ENCODE measurements around the gene IMMP2L.
A peak's percentile ranks its signal among the peaks of the same experiment; 100 is the strongest.
"Not testable (repeated sequence)": the region's sequence is repeated elsewhere in the genome, so short reads cannot be mapped to it uniquely, and the experiment has no call there.

The IMMP2L gene

GRCh38 chr7:111092406-111093236 is 469.7 kb downstream of the IMMP2L start:
- DNase-seq = no peak

DNA sequence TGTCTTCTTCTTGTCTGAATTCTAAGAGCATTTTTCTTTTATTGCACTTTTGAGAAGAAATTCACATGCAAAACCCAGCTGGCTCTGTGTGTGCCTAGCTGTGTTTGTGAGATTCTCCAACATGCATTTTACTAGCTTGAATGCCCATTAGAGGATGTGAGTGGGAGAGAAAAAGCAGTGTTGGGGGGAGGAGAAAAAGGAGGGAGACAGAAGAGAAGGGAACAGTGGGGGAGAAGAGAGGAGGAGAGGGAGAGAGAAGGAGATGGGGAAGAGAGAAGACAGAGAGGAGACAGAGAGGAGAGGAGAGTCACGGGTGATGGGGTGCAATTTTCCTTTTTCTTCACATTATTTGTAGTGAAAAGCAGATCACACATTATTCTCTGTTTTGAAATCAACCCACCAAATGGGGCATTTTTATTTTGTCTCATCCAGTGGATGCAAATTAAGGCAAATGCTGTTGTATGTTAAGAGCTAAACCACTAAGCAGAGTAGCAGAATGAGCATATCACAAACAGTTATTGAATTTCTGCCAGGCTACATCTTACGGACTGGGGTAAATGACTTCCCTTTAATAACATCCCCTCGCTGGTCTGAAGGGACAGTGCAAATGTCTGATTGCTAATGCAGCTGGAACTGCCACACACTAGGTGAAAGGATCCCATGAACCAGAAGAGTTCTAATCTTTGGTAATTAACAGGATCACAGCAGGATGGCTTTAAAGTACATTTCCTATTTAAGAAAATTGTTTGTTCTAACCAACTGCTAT is 470.5 kb downstream of the IMMP2L start:
- no peak for DNase-seq

- peak; percentile 7 to 38 for DNase-seq
Measured at GRCh38 chr7:111090846-111091245, 471.4 kb downstream of the IMMP2L start, which contains the start of gene LRRN3. LRRN3 (plus strand) TSS chr7:111091127; CDS start chr7:111122773, 31,646 bp downstream.

GRCh38 chr7:111089822-111090426 is 472.4 kb downstream of the IMMP2L start:
- DNase-seq = peak in 1 of 2 donors; percentile 32

- no peak for DNase-seq
Measured at GRCh38 chr7:111088328-111088727, 474.0 kb downstream of the IMMP2L start.

DNA sequence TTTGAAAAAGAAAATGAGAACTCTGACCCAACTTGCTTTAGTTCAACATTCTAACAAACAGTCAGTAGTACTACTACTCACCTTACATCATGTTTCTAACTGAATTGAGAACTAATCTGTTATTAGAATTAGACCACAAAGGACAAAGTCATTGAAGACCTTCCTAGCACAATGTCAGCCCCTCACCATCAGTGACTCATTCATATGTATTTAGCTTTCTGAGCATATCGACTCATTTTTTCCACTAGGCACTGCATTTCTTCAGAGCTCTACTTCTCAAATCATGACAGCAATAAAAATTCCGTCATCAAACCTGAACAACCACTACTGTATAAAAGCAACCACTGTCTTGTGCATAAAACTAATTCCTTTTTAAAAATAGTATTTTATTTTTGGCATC is 475.8 kb downstream of the IMMP2L start:
- DNase-seq = no peak

DNA sequence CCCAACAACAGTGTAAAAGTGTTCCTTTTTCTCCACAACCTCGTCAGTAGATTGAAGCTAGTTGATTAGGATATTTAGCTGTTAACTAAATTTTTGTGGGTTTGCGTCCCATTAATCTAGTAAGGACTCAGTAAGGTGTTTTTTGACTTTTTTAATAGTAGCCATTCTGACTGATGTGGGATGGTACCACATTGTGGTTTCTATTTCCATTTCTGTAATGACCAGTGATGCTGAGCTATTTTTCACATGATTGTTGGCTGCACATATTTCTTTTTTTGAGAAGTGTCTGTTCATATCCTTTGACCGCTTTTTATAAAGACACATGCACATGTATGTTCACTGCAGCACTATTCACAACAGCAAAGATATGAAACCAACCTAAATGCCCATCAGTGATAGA is 476.9 kb downstream of the IMMP2L start:
- DNase-seq = no peak

GRCh38 chr7:111083413-111083812 is 478.9 kb downstream of the IMMP2L start:
- DNase-seq = peak; percentile 49 to 68

DNA sequence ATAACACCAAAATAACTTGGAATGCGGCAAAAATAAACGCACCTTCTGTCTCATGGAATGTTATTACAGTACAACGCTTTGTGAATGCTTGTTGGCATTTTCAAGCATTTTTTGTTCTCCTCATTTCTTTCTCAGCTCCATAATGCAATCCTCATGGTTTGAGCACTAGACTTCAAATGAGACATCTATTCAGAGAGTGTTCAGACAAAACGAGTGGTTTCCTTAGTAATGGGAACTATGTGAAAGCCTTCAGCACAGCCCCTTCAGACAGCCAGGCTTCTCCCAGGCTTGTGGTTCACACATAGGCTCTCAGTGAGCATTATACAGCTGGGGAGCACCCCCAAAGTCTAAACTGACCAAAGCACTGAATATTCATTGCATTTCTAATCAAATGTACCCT is 479.9 kb downstream of the IMMP2L start:
- no peak for DNase-seq

DNA sequence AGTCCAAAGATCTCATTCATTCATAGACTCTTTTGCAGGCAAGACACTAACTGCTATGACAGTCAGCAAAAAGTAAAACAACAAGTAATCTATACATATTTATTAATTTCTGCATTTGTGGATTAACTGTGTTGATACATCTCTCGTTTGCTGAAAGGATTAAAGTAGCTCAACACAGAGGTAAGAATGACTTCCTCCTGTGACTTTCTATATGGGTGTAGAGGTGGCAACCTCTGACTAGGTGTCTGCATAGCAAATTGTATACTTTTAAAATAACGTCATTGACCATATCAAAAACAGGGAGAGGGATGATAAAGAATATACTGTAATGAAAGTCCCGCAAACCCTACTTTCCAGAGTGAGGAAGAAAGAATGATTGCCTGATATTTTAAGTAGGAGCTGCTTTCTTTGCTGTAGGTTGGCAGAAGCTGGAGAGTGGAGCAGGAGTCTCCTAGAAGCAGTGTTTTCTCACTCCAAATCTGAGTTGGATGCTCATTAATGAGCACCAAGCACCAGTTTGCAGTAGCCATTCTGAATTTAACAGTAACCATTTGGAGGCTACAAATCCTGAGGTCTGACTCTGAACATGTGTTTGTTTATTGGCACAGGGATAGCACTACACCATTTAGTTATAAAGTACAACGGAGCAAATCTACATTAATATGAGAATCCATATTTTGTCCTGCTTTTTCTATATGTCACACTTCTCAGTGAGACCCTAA is 480.6 kb downstream of the IMMP2L start:
- no peak for DNase-seq

- no peak for DNase-seq
Measured at GRCh38 chr7:111080495-111081105, 481.7 kb downstream of the IMMP2L start.

DNA sequence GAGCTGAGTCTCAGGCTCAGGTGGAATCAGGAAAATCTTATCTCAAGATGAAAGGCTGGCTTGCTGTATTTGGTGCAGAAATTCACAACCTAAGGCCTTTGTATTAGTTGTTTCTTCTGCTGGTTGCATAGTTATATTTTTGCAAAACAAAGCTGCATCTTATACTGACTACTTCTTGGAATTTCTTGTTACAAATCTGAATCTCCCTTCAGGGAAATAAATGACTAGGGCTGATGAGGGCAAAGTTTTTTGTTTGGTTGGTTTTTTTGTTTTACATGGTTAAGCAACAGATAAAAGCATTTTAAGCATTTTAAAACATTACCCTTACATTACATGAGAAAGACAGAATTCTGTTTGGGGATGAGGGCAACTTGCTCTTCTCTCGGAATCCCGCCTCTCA is 485.3 kb downstream of the IMMP2L start:
- DNase-seq = no peak

DNA sequence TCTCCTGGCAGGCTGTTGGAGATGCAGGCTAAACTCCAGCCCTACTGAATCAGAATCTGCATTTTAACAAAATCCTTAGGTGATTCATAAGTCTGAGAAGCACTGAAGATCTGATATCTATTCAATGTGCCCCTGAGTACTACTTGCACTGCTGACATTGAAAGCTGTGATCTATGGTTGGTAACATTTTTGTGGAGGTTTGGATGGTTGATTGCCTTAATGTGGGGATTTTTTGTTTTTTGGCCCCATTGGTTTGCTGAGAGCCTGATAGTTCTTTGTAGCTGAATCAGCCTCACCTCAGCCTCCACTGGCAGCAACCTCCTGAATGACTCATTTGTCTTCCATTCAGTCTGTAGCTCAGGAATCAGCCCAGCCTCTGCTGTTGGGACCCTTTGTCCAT is 486.1 kb downstream of the IMMP2L start:
- no peak for DNase-seq

- no peak for DNase-seq
Measured at GRCh38 chr7:111075498-111075897, 486.8 kb downstream of the IMMP2L start.

DNA sequence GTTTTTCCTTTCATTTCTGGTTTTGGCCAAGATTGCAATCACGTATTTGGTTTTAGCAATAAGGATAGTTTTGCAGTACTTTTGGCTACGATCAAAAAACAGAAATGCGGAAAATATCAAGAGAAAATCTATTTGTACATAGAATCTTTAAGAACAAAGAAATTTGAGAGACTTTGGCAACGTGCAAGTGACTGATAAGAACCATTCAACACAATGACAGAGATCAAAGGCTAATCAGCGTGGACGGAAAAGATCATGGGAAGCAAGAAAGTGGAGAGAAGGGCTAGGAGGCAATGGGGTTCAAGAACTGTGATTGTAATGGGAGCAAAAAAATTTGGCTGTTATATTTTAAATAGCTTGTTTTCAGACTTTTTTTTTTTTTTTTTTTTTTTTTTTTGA is 487.5 kb downstream of the IMMP2L start:
- no peak for DNase-seq

- DNase-seq = no peak
Measured at GRCh38 chr7:111074071-111074747, 488.1 kb downstream of the IMMP2L start.

DNA sequence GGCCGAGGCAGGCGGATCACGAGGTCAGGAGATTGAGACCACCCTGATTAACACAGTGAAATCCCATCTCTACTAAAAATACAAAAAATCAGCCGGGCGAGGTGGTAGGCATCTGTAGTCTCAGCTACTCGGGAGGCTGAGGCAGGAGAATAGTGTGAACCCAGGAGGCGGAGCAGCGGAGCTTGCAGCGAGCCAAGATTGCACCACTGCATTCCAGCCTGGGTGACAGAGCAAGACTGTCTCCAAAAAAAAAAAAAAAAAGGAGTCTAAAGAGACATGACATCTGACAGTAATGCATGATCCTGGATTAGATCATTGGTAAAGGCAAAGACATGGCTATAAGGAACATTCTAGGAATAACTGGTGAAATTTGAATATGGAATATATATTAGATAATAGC is 489.6 kb downstream of the IMMP2L start:
- DNase-seq = not testable (repeated sequence)

DNA sequence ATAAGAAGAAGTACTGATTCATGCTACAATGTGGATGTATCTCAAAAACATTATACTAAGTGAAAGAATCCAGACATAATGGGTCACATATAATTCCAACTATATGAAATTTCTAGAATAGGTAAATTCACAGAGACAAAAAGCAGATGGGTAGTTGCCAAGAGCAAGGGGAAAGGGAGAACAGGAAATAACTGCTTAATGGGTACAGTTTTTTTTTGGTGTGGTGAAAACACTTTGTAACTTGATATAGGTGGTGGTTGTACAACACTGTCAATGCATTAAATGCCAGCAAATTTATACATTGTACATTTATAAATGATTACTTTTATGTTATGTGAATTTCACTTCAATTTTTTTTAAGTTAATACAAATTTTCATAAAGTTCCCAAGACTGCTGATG is 490.7 kb downstream of the IMMP2L start:
- DNase-seq = no peak

GRCh38 chr7:111068618-111069017 is 493.7 kb downstream of the IMMP2L start:
- no peak for DNase-seq

DNA sequence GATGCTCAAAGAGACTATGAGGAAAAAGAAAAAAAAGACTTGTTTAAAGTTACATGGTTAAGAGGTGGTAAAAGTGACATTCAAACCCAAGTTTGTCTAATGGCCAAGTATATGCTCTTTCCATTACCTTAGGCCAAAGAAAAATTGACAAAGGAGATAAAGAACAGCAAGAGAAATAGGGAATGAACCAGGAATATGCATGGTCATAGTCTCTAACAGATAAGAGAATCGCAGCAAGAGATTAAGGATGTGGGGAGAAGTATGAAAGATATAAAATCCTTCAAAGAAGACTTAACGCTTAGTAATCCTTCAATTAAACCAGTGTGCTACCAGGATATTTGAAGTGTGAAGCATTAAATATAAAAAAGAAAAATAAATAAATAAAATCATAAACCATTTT is 494.6 kb downstream of the IMMP2L start:
- DNase-seq = no peak

DNA sequence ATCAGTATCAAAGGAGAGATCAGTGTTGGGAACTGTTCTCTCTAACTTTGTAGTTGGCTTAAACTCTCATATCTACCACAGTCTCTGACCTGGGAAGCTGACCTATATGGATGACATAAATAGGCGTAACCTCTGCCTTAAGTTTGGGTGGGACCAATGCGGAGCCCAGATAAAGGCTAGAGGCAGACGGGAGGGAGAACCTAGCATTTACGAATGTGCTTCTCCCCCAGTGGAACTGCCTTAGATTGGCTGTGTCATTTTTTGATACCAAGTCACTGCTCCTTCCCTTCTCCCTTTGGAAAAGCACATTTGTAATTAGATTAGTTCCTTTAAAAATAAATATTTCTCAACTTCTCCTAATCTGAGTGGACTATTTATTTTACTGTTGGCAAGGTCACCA is 495.0 kb downstream of the IMMP2L start:
- no peak for DNase-seq

DNA sequence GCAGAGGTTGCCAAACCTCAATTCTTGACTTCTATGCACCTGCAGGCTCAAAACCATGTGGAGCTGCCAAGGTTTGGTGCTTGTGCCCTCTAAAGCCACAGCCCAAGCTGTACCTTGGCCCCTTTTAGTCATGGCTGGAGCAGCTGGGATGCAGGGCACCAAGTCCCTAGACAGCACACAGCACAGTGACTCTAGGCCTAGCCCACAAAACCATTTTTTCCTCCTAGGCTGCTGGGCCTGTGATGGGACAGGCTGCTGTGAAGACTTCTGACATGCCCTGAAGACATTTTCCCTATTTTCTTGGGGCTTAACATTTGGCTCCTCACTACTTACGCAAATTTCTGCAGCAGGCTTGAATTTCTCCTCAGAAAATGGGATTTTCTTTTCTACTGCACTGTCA is 499.1 kb downstream of the IMMP2L start:
- DNase-seq = no peak

All from CD4-positive, alpha-beta T cell treated with Interleukin-1 beta for 1 hour (primary cell).